ENCODE data around the gene RIN2. TPM values are rescaled to one million over a fixed set of nuclear protein-coding genes. Genes with fewer than 3 reads are reported as not detected.

RIN2 gene
- total and polyA plus RNA-seq, 4 donors, result 3.4 to 16.6 (median 6.3) TPM

- no peak overlapping the region for H3K27ac ChIP-seq (ENCODE audit: low read depth in 1 of 2, low read length in 2 of 2)
- peaks cover 2 to 5% (median 3%) of the 10 kb centered on the region in 4 donors for H3K4me1 ChIP-seq (ENCODE audit: control insufficient read depth in 4 of 4, insufficient read depth in 4 of 4, low read length in 3 of 4)
- H3K9me3 ChIP-seq (ENCODE audit: control insufficient read depth in 4 of 4, low read length in 3 of 4), result no peaks in the 10 kb centered on the region
- H3K27me3 ChIP-seq (ENCODE audit: control insufficient read depth in 4 of 4, insufficient read depth in 4 of 4, low read length in 3 of 4), result no peaks in the 10 kb centered on the region
- DNase-seq (ENCODE audit: low spot score), result no peak
- no peak overlapping the region for H3K9ac ChIP-seq (ENCODE audit: low read depth in 1 of 2, low read length in 2 of 2)
- H3K4me3 ChIP-seq (ENCODE audit: low read depth in 1 of 3, low read length in 3 of 3), result no peak overlapping the region
- TF ChIP-seq HNF4G (IDR thresholded peaks at IDR 0.05) (no peak), REST (IDR thresholded peaks at IDR 0.05) (no peak), JUND (IDR thresholded peaks at IDR 0.05) (no peak), RAD21 (IDR thresholded peaks at IDR 0.05) (no peak), FOXA1 (IDR thresholded peaks at IDR 0.05) (no peak), HNF4A (conservative IDR thresholded peaks at IDR 0.05) (no peak), RXRA (IDR thresholded peaks at IDR 0.05) (no peak), GABPA (IDR thresholded peaks at IDR 0.05 in 1 of 2, conservative IDR thresholded peaks at IDR 0.05 in 1 of 2) (no peak), EGR1 (IDR thresholded peaks at IDR 0.05; ENCODE audit: low read depth in 2 of 2) (no peak), NR2F2 (IDR thresholded peaks at IDR 0.05) (no peak), SP1 (IDR thresholded peaks at IDR 0.05) (no peak), TAF1 (conservative IDR thresholded peaks at IDR 0.05) (no peak), YY1 (IDR thresholded peaks at IDR 0.05) (no peak), FOXA2 (IDR thresholded peaks at IDR 0.05) (no peak)
- TF ChIP-seq, protein P1, sequence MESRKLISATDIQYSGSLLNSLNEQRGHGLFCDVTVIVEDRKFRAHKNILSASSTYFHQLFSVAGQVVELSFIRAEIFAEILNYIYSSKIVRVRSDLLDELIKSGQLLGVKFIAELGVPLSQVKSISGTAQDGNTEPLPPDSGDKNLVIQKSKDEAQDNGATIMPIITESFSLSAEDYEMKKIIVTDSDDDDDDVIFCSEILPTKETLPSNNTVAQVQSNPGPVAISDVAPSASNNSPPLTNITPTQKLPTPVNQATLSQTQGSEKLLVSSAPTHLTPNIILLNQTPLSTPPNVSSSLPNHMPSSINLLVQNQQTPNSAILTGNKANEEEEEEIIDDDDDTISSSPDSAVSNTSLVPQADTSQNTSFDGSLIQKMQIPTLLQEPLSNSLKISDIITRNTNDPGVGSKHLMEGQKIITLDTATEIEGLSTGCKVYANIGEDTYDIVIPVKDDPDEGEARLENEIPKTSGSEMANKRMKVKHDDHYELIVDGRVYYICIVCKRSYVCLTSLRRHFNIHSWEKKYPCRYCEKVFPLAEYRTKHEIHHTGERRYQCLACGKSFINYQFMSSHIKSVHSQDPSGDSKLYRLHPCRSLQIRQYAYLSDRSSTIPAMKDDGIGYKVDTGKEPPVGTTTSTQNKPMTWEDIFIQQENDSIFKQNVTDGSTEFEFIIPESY (IDR thresholded peaks at IDR 0.05), result no peak
- TF ChIP-seq, protein P2, sequence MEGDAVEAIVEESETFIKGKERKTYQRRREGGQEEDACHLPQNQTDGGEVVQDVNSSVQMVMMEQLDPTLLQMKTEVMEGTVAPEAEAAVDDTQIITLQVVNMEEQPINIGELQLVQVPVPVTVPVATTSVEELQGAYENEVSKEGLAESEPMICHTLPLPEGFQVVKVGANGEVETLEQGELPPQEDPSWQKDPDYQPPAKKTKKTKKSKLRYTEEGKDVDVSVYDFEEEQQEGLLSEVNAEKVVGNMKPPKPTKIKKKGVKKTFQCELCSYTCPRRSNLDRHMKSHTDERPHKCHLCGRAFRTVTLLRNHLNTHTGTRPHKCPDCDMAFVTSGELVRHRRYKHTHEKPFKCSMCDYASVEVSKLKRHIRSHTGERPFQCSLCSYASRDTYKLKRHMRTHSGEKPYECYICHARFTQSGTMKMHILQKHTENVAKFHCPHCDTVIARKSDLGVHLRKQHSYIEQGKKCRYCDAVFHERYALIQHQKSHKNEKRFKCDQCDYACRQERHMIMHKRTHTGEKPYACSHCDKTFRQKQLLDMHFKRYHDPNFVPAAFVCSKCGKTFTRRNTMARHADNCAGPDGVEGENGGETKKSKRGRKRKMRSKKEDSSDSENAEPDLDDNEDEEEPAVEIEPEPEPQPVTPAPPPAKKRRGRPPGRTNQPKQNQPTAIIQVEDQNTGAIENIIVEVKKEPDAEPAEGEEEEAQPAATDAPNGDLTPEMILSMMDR (IDR thresholded peaks at IDR 0.05; ENCODE audit: low read depth, low read length, missing input control), result no peak
- TF ChIP-seq, protein P3, sequence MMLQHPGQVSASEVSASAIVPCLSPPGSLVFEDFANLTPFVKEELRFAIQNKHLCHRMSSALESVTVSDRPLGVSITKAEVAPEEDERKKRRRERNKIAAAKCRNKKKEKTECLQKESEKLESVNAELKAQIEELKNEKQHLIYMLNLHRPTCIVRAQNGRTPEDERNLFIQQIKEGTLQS (IDR thresholded peaks at IDR 0.05), result no peak
- TF ChIP-seq, protein P4, sequence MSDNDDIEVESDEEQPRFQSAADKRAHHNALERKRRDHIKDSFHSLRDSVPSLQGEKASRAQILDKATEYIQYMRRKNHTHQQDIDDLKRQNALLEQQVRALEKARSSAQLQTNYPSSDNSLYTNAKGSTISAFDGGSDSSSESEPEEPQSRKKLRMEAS (IDR thresholded peaks at IDR 0.05), result no peak
- no peaks in the 10 kb centered on the region for H3K36me3 ChIP-seq (ENCODE audit: control insufficient read depth in 4 of 4, insufficient read depth in 3 of 4, low read depth in 1 of 4, low read length in 3 of 4)
- 78% methylated on average over 5 of the region's 5 CpGs for WGBS
Measured at GRCh38 chr20:19780261-19780660, 22.2 kb downstream of the RIN2 start.

Measured in liver (tissue), 9 donors.